SK-N-MC (cell line): Measurements from ENCODE around the gene KCNQ1.

ENCODE experiments used
- DNase-seq: peaks from one replicate; pipeline ENCODE4 v3.0.0-alpha.2; 2011; ENCODE audit warnings: low read depth, low spot score
- H3K27ac ChIP-seq: fragments of 200-600 bp; sonication (generic); 2 replicates; pipeline ENCODE4 v1.5.1; 2016; ENCODE audit warnings: mixed run types
- H3K36me3 ChIP-seq: fragments of 200-600 bp; sonication (generic); 2 replicates; pipeline ENCODE4 v1.6.1; 2017; ENCODE audit warnings: antibody characterized with exemption, low read length, mixed read lengths; ENCODE audit not compliant: insufficient read depth
- H3K4me3 ChIP-seq: fragments of 200-600 bp; sonication (generic); 2 replicates; pipeline ENCODE4 v1.5.1; 2016
- H3K9ac ChIP-seq: fragments of 200-600 bp; sonication (generic); 2 replicates; pipeline ENCODE4 v1.8.0; 2017; ENCODE audit warnings: mixed run types, mixed read lengths; ENCODE audit not compliant: insufficient read length
- H3K9me3 ChIP-seq: fragments of 200-600 bp; sonication (generic); 2 replicates; pipeline ENCODE4 v1.6.1; 2017; ENCODE audit warnings: low read depth, mild to moderate bottlenecking, antibody characterized with exemption, low read length, moderate library complexity, mixed read lengths
- EZH2 ChIP-seq: fragments of 200-600 bp; sonication (generic); IDR thresholded peaks from one replicate; pipeline ENCODE4 v1.6.1; 2017; ENCODE audit warnings: antibody characterized with exemption
- FOXP2 ChIP-seq: optimal IDR thresholded peaks from 2 replicates; pipeline ENCODE3; 2011; ENCODE audit warnings: mild to moderate bottlenecking, moderate library complexity; ENCODE audit not compliant: insufficient read depth; ENCODE audit errors: extremely low read length, control extremely low read depth
- POLR2AphosphoS5 ChIP-seq: IDR thresholded peaks from 2 replicates; pipeline ENCODE4 v1.6.1; 2012; ENCODE audit warnings: mild to moderate bottlenecking, low read depth, low read length, borderline replicate concordance

Gene KCNQ1

DNA sequence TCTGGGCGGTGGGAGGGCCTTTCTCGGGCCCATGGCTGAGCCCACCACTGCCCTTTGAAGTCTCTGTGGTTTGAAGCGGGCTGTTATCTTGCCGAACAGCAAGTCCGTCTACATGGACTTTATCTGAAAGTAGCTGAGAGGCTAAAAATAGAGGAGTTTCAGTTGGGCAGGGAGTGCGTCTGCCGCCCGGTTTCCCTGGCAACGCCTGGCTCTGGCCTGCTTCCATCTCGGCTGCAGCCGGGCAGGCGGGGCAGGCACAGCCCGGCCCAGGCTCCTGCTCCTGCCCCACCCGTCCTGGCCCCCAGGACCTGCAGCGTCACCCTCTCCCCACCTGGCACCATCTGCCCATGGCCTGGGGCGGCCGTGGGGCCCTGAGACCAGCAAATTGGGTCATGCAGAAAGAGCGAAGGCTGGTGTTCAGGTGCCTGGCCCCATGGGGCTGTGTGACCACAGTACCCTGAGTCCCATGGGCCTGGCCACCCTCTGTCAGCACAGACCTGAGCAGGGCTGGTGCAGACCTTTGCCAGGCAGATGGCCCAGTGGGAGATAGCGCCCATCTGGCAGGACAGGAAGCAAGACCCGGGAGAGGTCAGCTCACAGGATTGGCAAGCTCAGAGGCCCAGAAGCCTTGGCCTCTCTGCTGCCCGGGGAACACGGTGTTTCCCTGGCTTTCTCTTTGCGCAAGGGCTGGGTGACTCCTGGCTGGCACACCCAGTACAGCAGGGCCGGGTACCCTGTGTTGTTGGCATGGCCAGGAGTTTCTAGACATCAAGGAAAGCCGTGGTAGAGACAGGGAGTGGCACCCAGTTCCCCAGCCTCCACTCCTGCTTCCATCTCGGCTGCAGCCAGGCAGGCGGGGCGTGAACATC, 334.1 kb downstream of the KCNQ1 start:
- Histone ChIP-seq H3K4me3 (no peak overlapping the region), H3K9me3 (no peaks in the 10 kb centered on the region), H3K36me3 (no peaks in the 10 kb centered on the region), H3K9ac (no peak overlapping the region), H3K27ac (no peak overlapping the region)
- DNase-seq = no peak
- TF ChIP-seq POLR2AphosphoS5 = no peak
- no peak for TF ChIP-seq FOXP2
- TF ChIP-seq EZH2 = no peak

DNA sequence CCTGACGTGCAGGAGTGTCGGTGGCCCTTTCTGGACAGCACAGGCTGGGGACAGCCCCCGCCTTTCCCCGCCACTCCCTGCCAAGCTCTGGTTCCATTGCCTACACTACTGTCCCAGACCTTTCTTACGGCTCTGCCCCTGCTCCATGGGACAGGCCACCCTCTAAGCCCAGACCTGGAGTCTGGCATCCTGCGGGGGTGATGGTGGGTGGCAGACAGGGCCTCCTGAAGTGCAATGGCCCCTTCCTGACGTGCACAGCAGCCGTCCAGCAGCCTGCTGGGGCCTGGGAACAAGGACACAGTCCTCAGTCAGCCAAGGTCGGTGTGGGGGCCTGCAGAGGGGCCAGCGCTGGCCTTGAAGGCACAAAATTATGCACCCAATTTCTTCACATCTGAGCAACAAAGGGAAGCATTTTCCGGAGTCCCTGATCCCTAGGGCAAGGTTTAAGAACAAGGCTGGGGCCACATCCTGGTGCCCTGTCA, 334.7 kb downstream of the KCNQ1 start:
- no peaks in the 10 kb centered on the region for H3K9me3 ChIP-seq
- H3K27ac ChIP-seq = no peak overlapping the region
- TF ChIP-seq POLR2AphosphoS5 = no peak
- no peak overlapping the region for H3K4me3 ChIP-seq
- no peak for DNase-seq
- H3K36me3 ChIP-seq = no peaks in the 10 kb centered on the region
- H3K9ac ChIP-seq = no peak overlapping the region

DNA sequence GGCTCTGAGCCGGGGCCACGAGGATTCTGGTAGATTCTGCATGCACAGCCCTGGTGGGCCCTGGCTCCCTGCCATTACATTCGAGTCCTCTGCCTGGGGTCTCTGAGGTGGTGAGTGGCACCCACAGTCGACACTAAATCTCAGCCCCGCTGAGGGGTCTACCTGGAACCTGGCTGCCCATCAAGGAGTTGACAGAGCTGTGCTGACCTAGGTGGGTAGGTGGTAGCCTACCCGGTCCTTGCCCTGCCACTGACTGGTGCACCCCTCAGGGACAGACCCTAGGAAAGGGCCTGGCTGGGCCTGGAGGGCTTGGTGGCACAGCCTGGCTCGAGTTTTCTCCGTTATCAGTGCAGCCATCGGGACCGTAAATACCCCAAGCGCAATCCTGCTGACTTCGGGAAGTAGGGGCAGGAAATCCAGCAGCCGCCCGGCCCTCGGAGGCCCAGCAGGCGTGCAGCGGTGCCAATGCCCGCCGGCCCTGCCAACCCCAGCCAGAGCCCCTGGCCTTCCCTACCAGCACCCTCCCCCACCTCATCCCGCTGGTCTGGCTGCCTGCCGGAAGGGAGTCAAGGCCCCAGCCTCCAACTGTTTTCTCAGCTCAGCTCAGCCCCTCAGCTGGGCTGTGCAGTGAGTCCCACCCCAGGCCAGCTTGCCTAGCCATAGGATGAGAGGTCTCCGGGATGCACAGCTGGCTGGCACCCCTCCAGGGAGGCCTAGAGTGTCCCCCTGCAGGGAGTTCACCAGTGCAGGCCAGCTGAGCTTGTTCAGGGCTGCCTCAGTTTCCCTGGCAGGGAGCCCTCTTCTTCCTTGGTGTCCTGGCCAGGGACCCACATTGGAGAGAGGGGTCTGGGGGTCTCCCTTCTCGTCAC, 335.4 kb downstream of the KCNQ1 start:
- no peaks in the 10 kb centered on the region for H3K9me3 ChIP-seq
- no peak for TF ChIP-seq EZH2
- TF ChIP-seq FOXP2 = no peak
- no peak for TF ChIP-seq POLR2AphosphoS5
- H3K36me3 ChIP-seq = no peaks in the 10 kb centered on the region
- DNase-seq = no peak
- H3K9ac ChIP-seq = no peak overlapping the region
- H3K4me3 ChIP-seq = no peak overlapping the region
- no peak overlapping the region for H3K27ac ChIP-seq

DNA sequence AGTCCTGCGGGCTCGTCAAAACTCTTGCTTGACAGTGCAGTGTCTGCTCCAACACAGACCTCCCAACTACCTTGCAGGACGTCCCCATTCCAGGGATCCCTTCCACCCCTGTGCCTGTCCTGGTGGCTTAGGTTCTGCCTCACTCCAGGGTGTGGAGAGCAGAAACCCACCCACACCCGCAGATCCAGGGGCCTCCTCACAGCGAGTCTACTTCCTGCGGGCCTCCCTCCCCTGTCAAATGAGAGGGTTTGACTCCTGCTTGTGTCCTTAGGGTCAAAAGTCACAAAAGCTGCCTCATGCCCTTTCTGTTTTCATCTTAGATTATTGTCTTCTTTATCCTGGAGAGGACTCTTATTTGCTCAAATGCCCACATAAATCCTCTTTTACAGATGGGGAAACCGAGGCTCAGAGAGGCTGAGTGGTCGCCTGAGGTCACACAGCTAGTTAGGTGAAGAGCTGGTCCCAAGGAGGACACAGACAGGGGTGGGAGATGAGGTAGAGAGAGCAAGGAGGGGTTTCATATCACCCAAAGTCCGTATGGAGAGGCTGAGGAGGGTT, 336.1 kb downstream of the KCNQ1 start:
- DNase-seq = no peak
- no peak overlapping the region for H3K4me3 ChIP-seq
- TF ChIP-seq EZH2 (no peak), FOXP2 (no peak), POLR2AphosphoS5 (no peak)
- no peak overlapping the region for H3K27ac ChIP-seq
- no peaks in the 10 kb centered on the region for H3K36me3 ChIP-seq
- H3K9ac ChIP-seq = no peak overlapping the region
- no peaks in the 10 kb centered on the region for H3K9me3 ChIP-seq

DNA sequence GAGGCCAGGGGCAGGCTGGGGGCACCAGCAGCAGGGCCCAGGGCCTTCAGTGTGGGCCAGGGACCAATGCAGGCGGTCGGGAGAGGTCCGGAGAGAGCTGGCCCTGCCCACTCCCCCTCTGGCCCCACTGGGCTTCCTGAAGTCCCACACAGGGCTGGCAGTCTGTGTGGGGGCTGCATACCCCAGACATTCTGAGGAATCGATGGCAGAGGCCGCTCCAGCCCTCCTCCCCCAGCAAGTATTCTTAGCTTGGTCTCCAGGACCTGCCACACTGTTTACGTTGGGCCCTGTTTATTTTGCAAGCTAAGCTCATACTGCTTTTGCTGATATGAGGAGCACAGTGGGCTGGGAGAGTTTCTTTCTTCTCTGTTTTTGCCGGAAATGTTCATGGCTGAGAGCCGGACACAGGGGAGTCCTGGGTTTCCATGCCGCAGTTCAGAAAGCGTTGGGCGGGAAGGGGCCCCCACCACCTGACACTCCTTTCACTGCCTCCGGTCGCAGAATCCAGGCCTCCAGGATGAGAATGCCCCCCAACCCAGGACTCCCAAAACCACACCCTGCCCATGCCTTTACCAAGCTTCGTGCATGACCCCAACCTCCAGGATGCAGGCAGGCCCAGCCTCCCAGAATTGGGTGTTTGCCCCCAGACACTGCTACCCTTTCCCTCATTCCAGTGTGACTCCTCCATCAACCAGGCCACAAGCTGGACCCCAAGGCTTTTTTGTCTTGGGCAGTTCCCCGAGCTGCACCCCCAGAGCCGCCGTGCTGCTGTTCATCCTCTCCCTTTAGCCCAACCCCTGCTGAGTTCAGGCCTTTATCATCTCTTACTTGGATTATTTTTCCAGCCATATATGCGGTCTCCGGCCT, 336.8 kb downstream of the KCNQ1 start:
- DNase-seq = no peak
- Histone ChIP-seq H3K36me3 (no peaks in the 10 kb centered on the region), H3K9me3 (no peaks in the 10 kb centered on the region), H3K4me3 (no peak overlapping the region), H3K27ac (no peak overlapping the region), H3K9ac (no peak overlapping the region)
- TF ChIP-seq EZH2 (no peak), POLR2AphosphoS5 (no peak), FOXP2 (no peak)

DNA sequence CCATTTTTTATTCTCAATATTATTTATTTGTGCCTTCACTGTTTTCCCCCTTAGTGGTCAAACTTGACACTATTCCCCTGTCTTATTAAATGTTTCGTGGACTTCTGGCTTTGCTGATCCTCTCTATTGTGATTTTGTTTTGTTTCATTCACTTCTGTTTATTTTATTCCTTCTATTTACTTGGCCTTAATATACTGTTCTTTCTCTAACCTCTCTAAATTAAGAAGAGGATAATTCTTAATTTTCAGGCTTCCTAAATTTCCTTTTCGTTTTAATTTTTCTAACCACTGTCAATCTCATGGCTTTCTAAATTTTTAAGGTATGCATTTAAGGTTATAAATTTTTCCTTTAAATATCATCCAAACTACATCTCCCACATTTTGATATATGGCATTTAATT, 338.0 kb downstream of the KCNQ1 start:
- no peak overlapping the region for H3K9ac ChIP-seq
- no peak for DNase-seq
- H3K4me3 ChIP-seq = no peak overlapping the region
- no peaks in the 10 kb centered on the region for H3K36me3 ChIP-seq
- no peak overlapping the region for H3K27ac ChIP-seq
- TF ChIP-seq EZH2 (no peak), POLR2AphosphoS5 (no peak), FOXP2 (no peak)
- no peaks in the 10 kb centered on the region for H3K9me3 ChIP-seq

DNA sequence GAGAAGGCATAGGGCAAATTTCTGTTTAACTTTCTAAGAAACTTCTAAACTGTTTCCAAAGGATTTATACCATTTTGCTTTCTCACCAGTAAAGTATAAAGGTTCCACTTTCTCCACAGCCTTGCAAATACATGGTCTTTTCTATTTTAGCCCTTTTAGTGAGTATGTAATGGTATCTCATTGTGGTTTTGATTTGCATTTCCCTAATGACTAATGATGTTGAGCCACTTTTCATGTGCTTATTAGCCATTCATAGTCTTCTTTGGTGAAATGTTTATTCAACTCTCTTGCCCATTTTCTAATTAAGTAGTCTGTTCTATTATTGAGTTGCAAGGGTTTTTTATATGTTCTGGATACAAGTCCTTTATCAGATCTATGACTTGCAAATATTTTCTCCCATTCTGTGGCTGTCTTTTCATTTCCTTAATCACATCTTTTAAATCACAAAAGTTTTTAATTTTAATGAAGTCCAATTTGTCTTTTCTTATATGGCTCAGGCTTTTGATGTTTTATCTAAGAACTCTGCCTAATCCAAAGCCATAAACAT, 338.8 kb downstream of the KCNQ1 start:
- DNase-seq = no peak
- Histone ChIP-seq H3K9me3 (no peaks in the 10 kb centered on the region), H3K4me3 (no peak overlapping the region), H3K36me3 (no peaks in the 10 kb centered on the region), H3K27ac (no peak overlapping the region), H3K9ac (no peak overlapping the region)
- TF ChIP-seq EZH2 (no peak), FOXP2 (no peak), POLR2AphosphoS5 (no peak)

DNA sequence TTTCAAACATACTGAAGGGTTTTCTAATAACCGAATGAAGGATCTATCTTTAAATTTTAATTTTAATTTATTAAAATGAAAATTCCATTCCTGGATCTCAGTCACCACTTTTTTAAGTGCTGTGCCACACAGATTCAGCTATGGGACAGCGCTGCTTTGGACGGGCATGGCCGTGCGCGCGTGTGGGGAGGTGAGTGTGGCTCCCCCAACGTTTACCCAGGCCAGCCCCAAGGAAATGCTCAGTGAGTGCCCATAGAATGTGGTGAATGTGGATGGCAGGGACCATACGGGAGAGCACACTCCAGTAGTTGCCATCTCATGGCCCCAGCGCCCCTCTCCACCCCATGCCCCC, 343.0 kb downstream of the KCNQ1 start:
- no peak for TF ChIP-seq POLR2AphosphoS5
- no peak for TF ChIP-seq EZH2
- no peak for TF ChIP-seq FOXP2
- H3K9ac ChIP-seq = no peak overlapping the region

More for the DNA sequence above, 343.0 kb downstream of the KCNQ1 start:
- Histone ChIP-seq H3K36me3 (no peaks in the 10 kb centered on the region), H3K27ac (no peak overlapping the region), H3K4me3 (no peak overlapping the region), H3K9me3 (no peaks in the 10 kb centered on the region)
- DNase-seq = no peak
